ENCODE results near the gene MTG1.
"Not testable (repeated sequence)": the region's sequence is repeated elsewhere in the genome, so short reads cannot be mapped to it uniquely, and the experiment has no call there.

GRCh38 chr10:133441356-133441755, 47.4 kb downstream of the MTG1 start:
- not testable (repeated sequence) for TF ChIP-seq EZH2 (IDR thresholded peaks at IDR 0.05; ENCODE audit: insufficient read depth, poor library complexity, severe bottlenecking); EZH2phosphoT487 (IDR thresholded peaks at IDR 0.05; ENCODE audit: insufficient read depth, low read depth)

Measured in GM23248 (cell line).